Kidney capillary endothelial cell (primary cell): Measurements from ENCODE around the gene FAM3A.

Experiments used
- DNase-seq: peaks from one replicate; pipeline ENCODE4 v3.0.0-alpha.2; 2018; ENCODE audit warnings: low spot score

FAM3A gene

GRCh38 chrX:154458954-154459778 is 56.9 kb downstream of the FAM3A start:
- no peak for DNase-seq

- no peak for DNase-seq
Observed at GRCh38 chrX:154458116-154458953, 57.7 kb downstream of the FAM3A start, which contains the start of gene PLXNA3. Gene PLXNA3, plus strand, starts transcription at chrX:154458281. Its CDS starts 1,903 bp downstream, at chrX:154460184.

- DNase-seq, result no peak
Observed at GRCh38 chrX:154457491-154458115, 58.4 kb downstream of the FAM3A start.
